IPS DF 6.9 (cell line): ENCODE results near the gene NLK.
"Not testable (repeated sequence)": the region's sequence is repeated elsewhere in the genome, so short reads cannot be mapped to it uniquely, and the experiment has no call there.

ENCODE experiments used
- DNase-seq: peaks from one replicate; pipeline ENCODE4 v3.0.0-alpha.2; 2013; ENCODE audit warnings: low read depth, low spot score
- H3K27ac ChIP-seq: one replicate; pipeline ENCODE4 v1.5.1; 2013; ENCODE audit warnings: low read length, control low read depth
- H3K27me3 ChIP-seq: 2 replicates; pipeline ENCODE4 v1.6.1; 2013; ENCODE audit warnings: mild to moderate bottlenecking, low read length; ENCODE audit not compliant: control insufficient read depth, insufficient read depth
- H3K36me3 ChIP-seq: 2 replicates; pipeline ENCODE4 v1.6.1; 2013; ENCODE audit warnings: low read length; ENCODE audit not compliant: control insufficient read depth, insufficient read depth
- H3K4me1 ChIP-seq: 2 replicates; pipeline ENCODE4 v1.6.1; 2013; ENCODE audit warnings: low read length; ENCODE audit not compliant: control insufficient read depth, insufficient read depth
- H3K4me3 ChIP-seq: 2 replicates; pipeline ENCODE4 v1.5.1; 2013; ENCODE audit warnings: mild to moderate bottlenecking, low read length
- H3K9me3 ChIP-seq: 2 replicates; pipeline ENCODE4 v1.6.1; 2013; ENCODE audit warnings: low read length, inconsistent platforms; ENCODE audit not compliant: control insufficient read depth, insufficient read depth
- WGBS: extraction: QIAGEN DNeasy Blood & Tissue Kit; methylation state at CpG from one replicate; pipeline ENCODE4 v1.1.7; 2013; ENCODE audit warnings: mixed read lengths, missing lambda C conversion rate; ENCODE audit not compliant: insufficient read length, insufficient coverage; 5-methylcytosine and 5-hydroxymethylcytosine counted together

Gene NLK

DNA sequence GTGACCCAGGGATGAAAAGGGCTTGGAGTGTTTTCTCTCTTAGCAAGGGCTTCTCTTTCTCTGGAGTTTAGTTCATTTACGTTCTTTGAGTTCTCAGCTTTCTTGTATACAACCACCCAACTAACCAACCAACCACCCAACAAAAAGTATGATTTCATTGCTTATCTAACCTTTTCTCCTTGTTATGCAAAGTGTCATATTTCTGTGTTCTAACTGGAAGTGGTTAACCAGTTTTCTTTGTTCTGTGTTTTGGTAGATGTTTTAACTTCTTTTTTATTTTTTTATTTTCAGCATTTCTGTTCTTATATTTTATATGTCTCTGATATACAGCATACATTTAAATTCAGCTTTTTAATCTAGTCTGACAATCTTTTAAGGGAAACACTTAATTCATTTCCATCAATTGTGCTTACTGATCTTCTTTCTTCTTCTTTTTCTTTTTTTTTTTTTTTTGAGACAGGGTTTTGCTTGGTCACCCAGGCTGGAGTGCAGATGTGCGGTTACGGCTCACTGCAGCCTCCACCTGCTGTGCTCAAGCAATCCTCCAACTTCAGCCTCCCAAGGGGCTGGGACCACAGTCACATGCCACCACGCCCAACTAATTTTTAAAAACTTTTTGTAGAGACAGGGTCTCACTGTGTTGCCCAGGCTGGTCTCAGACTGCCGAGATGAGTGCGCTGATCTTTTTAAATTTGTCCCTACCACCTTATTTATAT is 29.6 kb downstream of the NLK start:
- Histone ChIP-seq H3K27me3 (no peaks in the 10 kb centered on the region), H3K36me3 (no peaks in the 10 kb centered on the region), H3K4me3 (no peak overlapping the region), H3K4me1 (0 out of 2 replicates have a peak, but pooled peaks cover 1% of the 10 kb centered on the region), H3K9me3 (no peaks in the 10 kb centered on the region), H3K27ac (no peak overlapping the region)
- no peak for DNase-seq
- no CpG with 5 or more reads among the region's 6 CpGs for WGBS

DNA sequence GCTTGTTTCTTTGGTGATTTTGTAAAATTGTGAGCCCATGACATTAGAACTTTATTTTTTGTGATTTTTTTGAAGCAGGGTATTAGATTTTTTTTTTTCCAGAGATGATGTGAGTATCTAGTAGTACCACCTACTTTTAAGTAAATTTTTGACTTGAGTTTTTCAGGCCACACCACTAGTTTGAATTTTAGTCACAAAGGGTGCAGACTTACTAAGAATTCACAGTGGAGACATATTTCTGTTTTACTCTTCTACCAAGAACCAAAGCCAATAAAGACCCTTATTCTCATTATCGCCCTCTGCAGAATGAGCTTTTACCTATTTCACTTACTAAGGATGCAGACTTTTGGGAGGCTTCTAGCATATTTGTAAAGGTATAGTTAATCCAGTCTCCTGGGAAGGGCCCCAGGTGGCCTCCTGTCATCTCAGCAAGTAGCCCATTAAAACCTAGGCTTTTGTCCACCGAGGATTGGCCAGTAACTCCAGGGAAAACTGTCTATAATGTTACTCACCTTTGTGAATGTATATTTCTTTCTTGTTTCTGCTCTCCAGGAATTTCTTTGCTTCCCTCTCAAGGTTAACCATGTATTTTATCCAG is 30.6 kb downstream of the NLK start:
- no peaks in the 10 kb centered on the region for H3K9me3 ChIP-seq
- no peaks in the 10 kb centered on the region for H3K27me3 ChIP-seq
- no CpG with 5 or more reads among the region's 2 CpGs for WGBS
- no peak overlapping the region for H3K4me3 ChIP-seq
- no peak overlapping the region for H3K27ac ChIP-seq
- H3K36me3 ChIP-seq: no peaks in the 10 kb centered on the region
- DNase-seq: no peak
- 0 out of 2 replicates have a peak, but pooled peaks cover 1% of the 10 kb centered on the region for H3K4me1 ChIP-seq

DNA sequence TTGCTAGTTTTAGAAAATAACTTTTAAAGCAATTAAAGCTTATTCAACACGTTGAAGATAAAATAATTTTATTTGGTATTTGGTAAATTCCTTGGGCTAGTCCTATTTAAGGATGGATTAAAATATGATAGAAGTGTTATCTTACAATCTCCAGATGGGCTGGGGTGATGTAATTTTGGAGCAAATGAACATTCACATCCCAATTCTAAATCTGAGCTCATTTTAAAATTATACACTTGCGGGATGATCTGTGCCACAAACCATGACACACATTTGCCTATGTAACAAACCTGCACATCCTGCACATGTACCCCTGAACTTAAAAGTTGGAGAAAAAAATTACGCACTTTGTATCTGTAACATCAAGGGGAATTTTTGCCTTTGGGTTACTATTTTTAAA is 31.5 kb downstream of the NLK start:
- WGBS: 100% methylated on average over 1 of the region's 3 CpGs
- Histone ChIP-seq H3K27ac (no peak overlapping the region), H3K36me3 (no peaks in the 10 kb centered on the region), H3K27me3 (no peaks in the 10 kb centered on the region), H3K4me3 (no peak overlapping the region), H3K4me1 (0 out of 2 replicates have a peak, but pooled peaks cover 1% of the 10 kb centered on the region), H3K9me3 (no peaks in the 10 kb centered on the region)
- no peak for DNase-seq

DNA sequence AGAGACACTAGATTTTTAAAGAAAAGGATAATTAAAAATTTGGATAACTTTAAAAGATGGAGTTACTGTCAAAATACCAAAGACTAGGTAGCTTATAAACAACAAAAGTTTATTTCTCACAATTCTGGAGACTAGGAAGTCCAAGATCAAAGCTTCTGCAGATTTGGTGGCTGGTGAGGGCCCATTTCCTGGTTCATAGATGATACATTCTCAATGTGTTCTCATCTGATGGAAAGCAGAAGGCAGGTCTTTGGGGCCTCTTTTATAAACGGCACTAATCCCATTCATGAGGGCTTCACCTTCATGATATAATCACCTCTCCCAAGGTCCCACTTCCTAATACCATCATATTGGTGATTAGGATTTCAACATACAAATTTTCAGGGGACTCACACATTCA is 33.7 kb downstream of the NLK start:
- H3K27me3 ChIP-seq: no peaks in the 10 kb centered on the region
- no peaks in the 10 kb centered on the region for H3K36me3 ChIP-seq
- no peak overlapping the region for H3K27ac ChIP-seq
- H3K4me1 ChIP-seq: 0 out of 2 replicates have a peak, but pooled peaks cover 1% of the 10 kb centered on the region
- no peak for DNase-seq
- WGBS: no CpG with 5 or more reads among the region's 1 CpG
- no peaks in the 10 kb centered on the region for H3K9me3 ChIP-seq
- no peak overlapping the region for H3K4me3 ChIP-seq

DNA sequence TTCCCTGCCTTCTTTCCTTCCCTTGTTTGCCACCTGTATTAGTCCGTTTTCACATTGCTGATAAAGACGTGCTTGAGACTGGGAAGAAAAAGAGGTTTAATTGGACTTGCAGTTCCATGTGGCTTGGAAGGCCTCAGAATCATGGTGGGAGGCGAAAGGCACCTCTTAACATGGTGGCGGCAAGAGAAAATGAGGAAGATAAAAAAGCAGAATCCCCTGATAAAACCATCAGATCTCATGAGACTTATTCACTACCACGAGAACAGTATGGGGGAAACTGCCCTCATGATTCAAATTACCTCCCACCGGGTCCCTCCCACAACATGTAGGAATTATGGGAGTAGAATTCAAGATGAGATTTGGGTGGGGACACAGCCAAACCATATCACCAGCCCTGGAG is 34.7 kb downstream of the NLK start:
- WGBS: no CpG with 5 or more reads among the region's 6 CpGs
- H3K36me3 ChIP-seq, H3K27me3 ChIP-seq, DNase-seq, H3K9me3 ChIP-seq, H3K4me3 ChIP-seq, H3K27ac ChIP-seq, H3K4me1 ChIP-seq: not testable (repeated sequence)

DNA sequence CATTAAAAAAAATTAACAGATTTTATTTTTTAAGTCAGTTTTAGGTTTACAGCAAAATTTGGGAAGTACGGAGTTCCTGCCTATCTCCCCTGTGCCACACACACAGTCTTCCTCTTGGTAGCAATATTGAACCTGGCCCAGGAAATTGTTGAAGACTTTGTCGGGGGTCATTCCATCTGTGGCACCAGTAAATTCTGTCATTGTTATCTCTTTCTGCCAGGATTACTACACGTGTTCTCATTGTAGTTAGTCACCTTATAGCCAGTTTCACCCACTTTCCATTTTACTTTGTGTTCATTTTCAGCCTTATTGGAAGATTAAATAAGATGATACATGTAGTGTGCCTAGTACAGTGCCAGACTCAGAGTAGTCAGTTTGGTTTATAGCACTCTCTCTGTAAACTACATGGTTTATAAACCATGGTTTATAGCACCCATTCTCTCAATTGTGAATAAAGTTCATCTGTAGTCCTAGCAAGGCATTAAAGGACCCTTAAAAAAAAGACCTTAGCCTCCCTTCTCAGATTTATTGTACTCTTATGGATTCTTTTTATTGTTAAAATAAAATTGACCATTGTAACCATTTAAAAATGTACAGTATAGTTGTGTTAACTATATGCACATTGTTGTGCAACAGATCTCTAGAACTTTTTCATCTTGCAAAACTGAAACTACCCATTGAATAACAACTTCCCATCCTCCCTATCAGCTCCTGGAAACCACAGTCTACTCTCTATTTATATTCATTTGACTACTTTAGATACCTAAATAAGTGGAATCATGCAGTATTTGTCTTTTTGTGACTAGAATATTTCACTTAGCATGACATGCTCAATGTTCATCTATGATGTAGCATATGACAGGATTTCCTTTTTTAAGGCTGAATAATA is 36.1 kb downstream of the NLK start:
- no peak overlapping the region for H3K4me3 ChIP-seq
- DNase-seq: no peak
- no peaks in the 10 kb centered on the region for H3K36me3 ChIP-seq
- H3K27me3 ChIP-seq: no peaks in the 10 kb centered on the region
- no peaks in the 10 kb centered on the region for H3K9me3 ChIP-seq
- H3K4me1 ChIP-seq: peaks cover 3% of the 10 kb centered on the region
- no CpG with 5 or more reads among the region's 3 CpGs for WGBS
- no peak overlapping the region for H3K27ac ChIP-seq

DNA sequence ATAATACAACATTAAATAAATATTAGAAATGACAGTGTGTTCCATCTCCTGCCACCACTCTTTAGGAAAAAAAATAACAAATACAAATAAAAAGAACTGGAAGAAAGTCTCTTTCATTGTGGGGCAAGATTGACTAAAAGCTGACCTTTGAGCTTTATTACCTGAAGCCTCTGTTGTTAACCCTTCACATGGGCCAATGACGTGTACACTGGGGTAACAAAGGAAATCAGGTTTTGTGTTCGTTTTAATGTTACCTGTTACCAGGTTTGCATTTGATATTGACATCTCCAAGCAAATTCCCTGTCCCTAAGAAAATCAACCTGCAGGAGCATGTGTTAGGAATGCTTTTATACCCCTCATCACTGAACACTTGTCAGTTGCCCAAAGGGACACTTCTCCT is 39.0 kb downstream of the NLK start:
- no peak for DNase-seq
- Histone ChIP-seq H3K27me3 (no peaks in the 10 kb centered on the region), H3K27ac (no peak overlapping the region), H3K36me3 (no peaks in the 10 kb centered on the region), H3K4me1 (peaks cover 2% of the 10 kb centered on the region), H3K9me3 (no peaks in the 10 kb centered on the region), H3K4me3 (no peak overlapping the region)
- no CpG with 5 or more reads among the region's 2 CpGs for WGBS

DNA sequence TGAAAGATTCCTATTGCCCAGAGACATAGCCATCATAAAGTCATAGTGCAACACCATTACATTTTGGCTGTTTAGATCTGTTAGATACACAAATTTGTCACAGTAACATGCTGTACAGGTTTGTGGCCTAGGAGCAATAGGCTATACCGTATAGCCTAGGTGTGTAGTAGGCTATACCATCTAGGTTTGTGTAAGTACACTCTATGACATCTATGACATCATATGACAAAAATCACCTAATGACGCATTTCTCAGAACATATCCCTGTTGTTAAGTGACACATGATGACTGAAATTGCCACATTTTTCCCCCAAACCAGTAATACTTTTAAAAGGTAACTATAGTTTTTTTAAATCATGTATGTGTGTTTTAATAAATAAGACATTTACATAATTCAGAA is 43.3 kb downstream of the NLK start:
- no peak for DNase-seq
- WGBS: no CpG with 5 or more reads among the region's 2 CpGs
- Histone ChIP-seq H3K4me1 (peaks cover 2% of the 10 kb centered on the region), H3K27me3 (no peaks in the 10 kb centered on the region), H3K4me3 (no peak overlapping the region), H3K9me3 (no peaks in the 10 kb centered on the region), H3K27ac (no peak overlapping the region), H3K36me3 (no peaks in the 10 kb centered on the region)

DNA sequence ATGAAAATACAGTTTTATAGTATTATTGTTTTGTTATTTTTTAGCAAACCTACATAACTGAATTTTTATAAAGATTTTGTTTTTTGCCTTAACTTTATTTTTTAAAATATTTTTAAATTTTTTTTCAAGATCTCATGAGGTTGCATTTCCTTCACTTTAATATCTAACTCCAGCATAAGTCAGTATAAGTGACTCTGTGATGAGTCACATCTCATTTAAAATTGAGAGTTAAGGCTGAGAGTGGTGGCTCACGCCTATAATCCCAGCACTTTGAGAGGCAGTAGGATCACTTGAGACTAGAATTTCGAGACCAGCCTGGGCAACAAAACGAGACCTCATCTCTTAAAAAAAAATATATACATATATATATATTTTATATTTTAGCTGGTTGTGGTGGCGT is 44.0 kb downstream of the NLK start:
- Histone ChIP-seq H3K36me3 (no peaks in the 10 kb centered on the region), H3K27ac (no peak overlapping the region), H3K9me3 (no peaks in the 10 kb centered on the region), H3K4me3 (no peak overlapping the region), H3K4me1 (peaks cover 1% of the 10 kb centered on the region), H3K27me3 (no peaks in the 10 kb centered on the region)
- DNase-seq: no peak
- no CpG with 5 or more reads among the region's 4 CpGs for WGBS

DNA sequence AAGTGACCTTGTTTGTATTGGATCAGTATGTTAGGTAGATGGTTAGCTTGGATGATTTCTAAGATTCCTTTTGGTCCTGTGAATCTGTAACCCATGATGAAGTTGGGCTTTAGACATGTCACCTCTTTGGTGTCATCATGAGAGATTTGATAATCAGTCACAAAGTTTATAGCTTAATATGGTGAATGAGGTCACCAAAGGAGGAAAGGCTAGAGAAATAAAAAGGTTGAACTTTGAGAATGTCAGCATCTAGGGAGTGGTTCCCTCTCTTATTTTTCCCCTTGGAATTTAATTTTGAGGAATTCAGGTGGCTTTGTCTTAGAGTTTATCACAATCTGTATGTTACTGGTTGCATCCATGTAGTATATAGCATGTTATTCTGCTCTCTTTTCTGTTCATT is 45.3 kb downstream of the NLK start:
- no peak overlapping the region for H3K27ac ChIP-seq
- H3K4me1 ChIP-seq: peaks cover 1% of the 10 kb centered on the region; the same call in 1 of the 2 replicates
- no peak overlapping the region for H3K4me3 ChIP-seq

More for the DNA sequence above, 45.3 kb downstream of the NLK start:
- no peak for DNase-seq
- Histone ChIP-seq H3K36me3 (no peaks in the 10 kb centered on the region), H3K9me3 (no peaks in the 10 kb centered on the region), H3K27me3 (no peaks in the 10 kb centered on the region)
